HCT116 (cell line): ENCODE measurements around the gene ZNF501. TPM values are rescaled to one million over a fixed set of nuclear protein-coding genes. Genes with fewer than 3 reads are reported as not detected.

Experiments
- ATAC-seq: fragments of 200-7000 bp; cut with Tn5 transposase; 2 replicates; pipeline ENCODE4 v1.9.1; 2020; ENCODE audit warnings: mild to moderate bottlenecking, moderate library complexity
- BruUV-seq: library from RNA; stranded (reverse); fragments of 400-500 nt; replicated peaks from 2 replicates; lab custom pipeline; 2021; lab: Mats Ljungman, UMichigan
- CTCF ChIA-PET: fragments of 300-600 bp; sonication (Branson Sonifier 250); formaldehyde crosslinking; loops from one replicate; lab custom pipeline; 2021; ENCODE audit warnings: antibody characterized with exemption; lab: Charles Lee
- POLR2A ChIA-PET: fragments of 300-600, 350-600 bp; sonication (Branson Sonifier 250); formaldehyde crosslinking; loops from one replicate; lab custom pipeline; 2021; ENCODE audit warnings: antibody characterized with exemption; lab: Charles Lee
- RAD21 ChIA-PET, 2 experiments: fragments of 300-600 bp; sonication (Branson Sonifier 250); formaldehyde crosslinking; loops; one replicate each; lab custom pipeline; 2023; ENCODE audit warnings: low total read pairs in 2 of 2; ENCODE audit not compliant: uncharacterized antibody in 2 of 2, unreplicated experiment in 2 of 2, low non-redundant PET in 1 of 2; lab: Charles Lee
- DNase-seq: peaks from one replicate; pipeline ENCODE4 v3.0.0-alpha.2; 2010; ENCODE audit warnings: low read depth, low spot score
- H2AFZ ChIP-seq: fragments of 200-600 bp; shearing (Covaris generic), sonication (generic); 2 replicates; pipeline ENCODE4 v1.6.1; 2017; ENCODE audit warnings: low read depth, mixed run types, mixed read lengths, antibody characterized with exemption, low read length; ENCODE audit not compliant: poor library complexity, severe bottlenecking
- H3K27ac ChIP-seq: 2 replicates; pipeline ENCODE4 v1.5.1; 2012; ENCODE audit warnings: low read depth, low read length
- H3K27me3 ChIP-seq: fragments of 200-600 bp; sonication (generic); 2 replicates; pipeline ENCODE4 v1.6.1; 2016; ENCODE audit warnings: mixed run types, low read length, mixed read lengths; ENCODE audit not compliant: insufficient read depth
- H3K36me3 ChIP-seq, 2 experiments: fragments of 200-500 bp in 1 of 2; fragments of 200-600 bp in 1 of 2; sonication (Bioruptor generic) in 1 of 2; sonication (generic) in 1 of 2; 2 replicates each; pipeline versions ENCODE4 v1.5.1 to v1.6.1; 2014 to 2016; ENCODE audit warnings: low read length in 2 of 2, inconsistent platforms in 1 of 2, mixed read lengths in 1 of 2, mixed run types in 1 of 2; ENCODE audit not compliant: insufficient read depth in 2 of 2, control insufficient read depth in 1 of 2
- H3K4me1 ChIP-seq, 2 experiments: fragments of 200-600 bp in 1 of 2; sonication (generic) in 1 of 2; 2 replicates each; pipeline versions ENCODE4 v1.5.1 to v1.6.1; 2012 to 2017; ENCODE audit warnings: low read length in 2 of 2, inconsistent platforms in 1 of 2, mild to moderate bottlenecking in 1 of 2, mixed read lengths in 1 of 2, mixed run types in 1 of 2, moderate library complexity in 1 of 2; ENCODE audit not compliant: insufficient read depth in 2 of 2, control insufficient read depth in 1 of 2
- H3K4me2 ChIP-seq: fragments of 200-600 bp; sonication (generic); 2 replicates; pipeline ENCODE4 v1.6.1; 2017; ENCODE audit warnings: mixed run types, low read length, mixed read lengths
- H3K4me3 ChIP-seq, 2 experiments: fragments of 200-600 bp in 1 of 2; sonication (generic) in 1 of 2; replicated peaks in 1 of 2; 2 replicates each; pipeline ENCODE4 v1.5.1; 2011 to 2016; ENCODE audit warnings: low read length in 2 of 2, control low read depth in 1 of 2, low read depth in 1 of 2, mild to moderate bottlenecking in 1 of 2, mixed read lengths in 1 of 2, mixed run types in 1 of 2
- H3K79me2 ChIP-seq: fragments of 200-600 bp; sonication (generic); 2 replicates; pipeline ENCODE4 v1.6.1; 2017; ENCODE audit warnings: mild to moderate bottlenecking, mixed run types, low read length, moderate library complexity, mixed read lengths; ENCODE audit not compliant: insufficient read depth
- H3K9ac ChIP-seq: fragments of 200-600 bp; sonication (generic); 2 replicates; pipeline ENCODE4 v1.6.1; 2016; ENCODE audit warnings: low read length, mixed read lengths
- H3K9me2 ChIP-seq: fragments of 200-600 bp; sonication (generic), shearing (Covaris generic); 2 replicates; pipeline ENCODE4 v1.6.1; 2017; ENCODE audit warnings: mixed run types, mild to moderate bottlenecking, moderate library complexity; ENCODE audit not compliant: insufficient read depth
- H3K9me3 ChIP-seq, 2 experiments: fragments of 200-500 bp in 1 of 2; fragments of 200-600 bp in 1 of 2; sonication (Bioruptor generic) in 1 of 2; sonication (generic) in 1 of 2; 2 replicates each; pipeline ENCODE4 v1.6.1; 2014 to 2017; ENCODE audit warnings: low read length in 2 of 2, mixed read lengths in 2 of 2, inconsistent platforms in 1 of 2, low read depth in 1 of 2, mild to moderate bottlenecking in 1 of 2, mixed run types in 1 of 2, moderate library complexity in 1 of 2; ENCODE audit not compliant: control insufficient read depth in 1 of 2, insufficient read depth in 1 of 2
- H4K20me1 ChIP-seq: fragments of 200-600 bp; sonication (generic), shearing (Covaris generic); 2 replicates; pipeline ENCODE4 v1.6.1; 2017; ENCODE audit warnings: mixed run types, mild to moderate bottlenecking, moderate library complexity; ENCODE audit not compliant: insufficient read depth
- CBX3 ChIP-seq: IDR thresholded peaks from 2 replicates; pipeline ENCODE4 v1.6.1; 2012; ENCODE audit warnings: low read depth
- CEBPB ChIP-seq: IDR thresholded peaks from 2 replicates; pipeline ENCODE4 v1.6.1; 2012; ENCODE audit warnings: low read depth
- EGR1 ChIP-seq: IDR thresholded peaks from 2 replicates; pipeline ENCODE4 v1.6.1; 2012; ENCODE audit warnings: low read depth
- ELF1 ChIP-seq: IDR thresholded peaks from 2 replicates; pipeline ENCODE4 v1.6.1; 2012; ENCODE audit warnings: low read depth, borderline replicate concordance
- EZH2phosphoT487 ChIP-seq: fragments of 200-600 bp; IDR thresholded peaks from 2 replicates; pipeline ENCODE4 v1.6.1; 2018; ENCODE audit warnings: antibody characterized with exemption, borderline replicate concordance
- FOSL1 ChIP-seq: IDR thresholded peaks from 2 replicates; pipeline ENCODE4 v1.6.1; 2012; ENCODE audit warnings: low read depth
- JUND ChIP-seq: IDR thresholded peaks from 2 replicates; pipeline ENCODE4 v1.6.1; 2012
- MAX ChIP-seq: IDR thresholded peaks from 2 replicates; pipeline ENCODE4 v1.6.1; 2012
- POLR2A ChIP-seq: IDR thresholded peaks from 2 replicates; pipeline ENCODE4 v1.7.0; 2011; ENCODE audit warnings: borderline replicate concordance; ENCODE audit not compliant: insufficient read depth, insufficient read length; ENCODE audit errors: extremely low read depth
- POLR2AphosphoS5 ChIP-seq: IDR thresholded peaks from 2 replicates; pipeline ENCODE4 v1.6.1; 2011; ENCODE audit warnings: mild to moderate bottlenecking, low read depth, low read length, moderate library complexity
- REST ChIP-seq: IDR thresholded peaks from 2 replicates; pipeline ENCODE4 v1.6.1; 2012; ENCODE audit warnings: low read depth
- SIN3A ChIP-seq: IDR thresholded peaks from 2 replicates; pipeline ENCODE4 v1.6.1; 2012; ENCODE audit warnings: low read depth
- SRF ChIP-seq: IDR thresholded peaks from 2 replicates; pipeline ENCODE4 v1.6.1; 2012; ENCODE audit warnings: low read depth
- TCF7L2 ChIP-seq: IDR thresholded peaks from 2 replicates; pipeline ENCODE4 v1.7.0; 2011; ENCODE audit warnings: borderline replicate concordance, inconsistent platforms; ENCODE audit not compliant: insufficient read depth, insufficient read length; ENCODE audit errors: extremely low read depth
- YY1 ChIP-seq: IDR thresholded peaks from 2 replicates; pipeline ENCODE4 v1.6.1; 2011; ENCODE audit warnings: low read length, low read depth, moderate library complexity, mild to moderate bottlenecking; ENCODE audit not compliant: insufficient replicate concordance; ENCODE audit errors: extremely low read depth
- ZBTB33 ChIP-seq: IDR thresholded peaks from 2 replicates; pipeline ENCODE4 v1.6.1; 2011; ENCODE audit warnings: mild to moderate bottlenecking, low read length, moderate library complexity; ENCODE audit not compliant: insufficient replicate concordance; ENCODE audit errors: extremely low read depth
- ZFX ChIP-seq: fragments of 450-650 bp; IDR thresholded peaks from 2 replicates; pipeline ENCODE4 v1.6.1; 2017
- ZNF274 ChIP-seq: fragments of 200-500 bp; sonication (Bioruptor generic); IDR thresholded peaks from 2 replicates; pipeline ENCODE4 v1.6.1; 2014; ENCODE audit warnings: mild to moderate bottlenecking, low read depth, low read length, inconsistent platforms
- intact Hi-C: fragments of 100-400 bp; cut with micrococcal nuclease; formaldehyde crosslinking; loops from 2 replicates; pipeline ENCODE4 v1.10.0; 2022
- total RNA-seq: library from RNA; stranded (reverse); gene quantifications from one replicate; pipeline ENCODE4 v1.2.1, GENCODE V29; 2021; ENCODE audit not compliant: unreplicated experiment
- TF ChIP-seq, protein P1 (sequence below), 3 experiments: fragments of 200-600 bp in 1 of 3; sonication (generic) in 1 of 3; IDR thresholded peaks in 2 of 3; conservative IDR thresholded peaks in 1 of 3; 2 replicates each; pipeline ENCODE4 v1.5.1; 2012 to 2017; ENCODE audit warnings: low read depth in 2 of 3, low read length in 2 of 3, antibody characterized with exemption in 1 of 3, borderline replicate concordance in 1 of 3, control low read depth in 1 of 3, mild to moderate bottlenecking in 1 of 3, mixed read lengths in 1 of 3, mixed run types in 1 of 3, moderate library complexity in 1 of 3; ENCODE audit not compliant: insufficient read depth in 1 of 3

Gene ZNF501
- total RNA-seq, 1 experiment from 2014 or later, result 0.12 TPM

- CTCF ChIA-PET, result interaction anchor here (0.6 kb wide), 1 partner anchor 41 kb away, joined by 3 read pairs; no protein-coding TSS in a partner anchor
- Histone ChIP-seq H3K36me3 (no peaks in the 10 kb centered on the region), H3K4me3 (no peak overlapping the region), H4K20me1 (no peaks in the 10 kb centered on the region), H2AFZ (no peak overlapping the region), H3K4me2 (no peak overlapping the region), H3K27ac (no peak overlapping the region), H3K9me3 (peaks cover 5% of the 10 kb centered on the region in 2 experiments; a peak in 2 of 4 replicates), H3K9ac (no peak overlapping the region), H3K9me2 (no peaks in the 10 kb centered on the region), H3K27me3 (no peaks in the 10 kb centered on the region), H3K4me1 (no peaks in the 10 kb centered on the region), H3K79me2 (no peaks in the 10 kb centered on the region)
- BruUV-seq, result no TSS peak
- DNase-seq, result no peak
- ATAC-seq, result no peak
- POLR2A ChIA-PET, result no interaction called here
- intact Hi-C loops, result no loop called here
- TF ChIP-seq CBX3 (no peak), ELF1 (no peak), ZNF274 (no peak), ZFX (no peak), SIN3A (no peak), YY1 (no peak), EZH2phosphoT487 (no peak), POLR2A (no peak), JUND (no peak), POLR2AphosphoS5 (no peak), ZBTB33 (no peak), MAX (no peak), REST (no peak), FOSL1 (no peak), EGR1 (no peak), TCF7L2 (no peak), CEBPB (no peak), SRF (no peak)
- TF ChIP-seq, protein P1, sequence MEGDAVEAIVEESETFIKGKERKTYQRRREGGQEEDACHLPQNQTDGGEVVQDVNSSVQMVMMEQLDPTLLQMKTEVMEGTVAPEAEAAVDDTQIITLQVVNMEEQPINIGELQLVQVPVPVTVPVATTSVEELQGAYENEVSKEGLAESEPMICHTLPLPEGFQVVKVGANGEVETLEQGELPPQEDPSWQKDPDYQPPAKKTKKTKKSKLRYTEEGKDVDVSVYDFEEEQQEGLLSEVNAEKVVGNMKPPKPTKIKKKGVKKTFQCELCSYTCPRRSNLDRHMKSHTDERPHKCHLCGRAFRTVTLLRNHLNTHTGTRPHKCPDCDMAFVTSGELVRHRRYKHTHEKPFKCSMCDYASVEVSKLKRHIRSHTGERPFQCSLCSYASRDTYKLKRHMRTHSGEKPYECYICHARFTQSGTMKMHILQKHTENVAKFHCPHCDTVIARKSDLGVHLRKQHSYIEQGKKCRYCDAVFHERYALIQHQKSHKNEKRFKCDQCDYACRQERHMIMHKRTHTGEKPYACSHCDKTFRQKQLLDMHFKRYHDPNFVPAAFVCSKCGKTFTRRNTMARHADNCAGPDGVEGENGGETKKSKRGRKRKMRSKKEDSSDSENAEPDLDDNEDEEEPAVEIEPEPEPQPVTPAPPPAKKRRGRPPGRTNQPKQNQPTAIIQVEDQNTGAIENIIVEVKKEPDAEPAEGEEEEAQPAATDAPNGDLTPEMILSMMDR (IDR thresholded peaks at IDR 0.05 in 2 of 3, conservative IDR thresholded peaks at IDR 0.05 in 1 of 3; ENCODE audit: borderline replicate concordance in 1 of 3, insufficient read depth in 1 of 3, low read depth in 2 of 3, low read length in 2 of 3), result no peak
- RAD21 ChIA-PET, result no interaction called here
Observed at GRCh38 chr3:44682182-44682896, 47.1 kb upstream of the ZNF501 start.
